Stimulated activated CD8-positive, alpha-beta memory T cell treated with anti-CD3 and anti-CD28 coated beads, Interleukin-7, amount 100 ng/mL, for 4 hours (primary cell): ENCODE data around the gene CDCA4.
A peak's percentile ranks its signal among the peaks of the same experiment; 100 is the strongest.
"Not testable (repeated sequence)": the region's sequence is repeated elsewhere in the genome, so short reads cannot be mapped to it uniquely, and the experiment has no call there.

Experiments
- DNase-seq, 2 donors: peaks; one replicate each; pipeline ENCODE4 v3.0.0-alpha.2; 2020; ENCODE audit warnings: low read depth in 2 of 2

CDCA4 gene

DNA sequence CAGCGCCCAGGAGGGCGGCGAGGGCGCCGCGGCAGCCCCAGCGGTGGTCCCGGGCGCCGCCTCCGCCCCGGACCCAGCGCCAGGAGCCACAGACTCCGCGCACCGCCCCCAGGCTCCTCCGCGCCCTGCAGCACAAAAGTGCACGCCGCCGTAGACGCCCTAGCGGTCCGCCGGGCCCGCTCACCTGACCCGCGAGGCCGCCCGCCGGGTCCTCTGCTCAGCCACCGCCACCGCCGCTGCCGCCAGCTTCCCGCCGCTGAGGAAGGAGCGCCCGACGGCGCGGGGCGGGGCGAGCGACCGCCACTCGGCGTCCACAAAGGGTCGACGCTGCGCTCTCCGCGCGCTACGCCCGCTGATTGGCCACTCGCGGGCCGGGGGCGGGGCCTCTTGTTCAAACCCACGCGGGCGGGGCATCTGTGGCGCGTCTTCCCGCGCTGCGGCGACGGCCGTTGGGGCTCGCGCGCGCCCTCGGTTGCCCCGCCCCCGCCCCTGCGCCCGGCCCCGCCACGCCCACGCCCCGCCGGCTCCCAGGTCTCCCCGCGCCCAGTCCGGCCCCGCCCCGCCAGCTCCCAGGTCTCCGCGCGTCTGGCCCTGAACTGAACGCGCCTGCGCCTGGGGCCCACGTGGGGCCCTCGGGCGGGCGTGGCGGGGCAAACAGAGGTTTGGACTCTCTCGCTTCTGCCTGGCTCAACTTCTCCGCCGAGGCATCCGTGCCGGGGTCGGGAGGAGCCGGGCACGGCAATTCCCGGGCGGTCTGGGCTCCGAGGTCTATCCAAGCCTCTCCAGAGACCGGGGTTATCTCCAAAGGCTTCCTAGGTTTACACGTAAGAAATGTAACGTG is at the start of gene CDCA4:
Gene CDCA4 (minus strand): TSS at position 269 of the 841 bp plus-strand sequence. CDS start 9,154 bp downstream, outside the sequence.
- peak; percentile 92 to 98 for DNase-seq

DNA sequence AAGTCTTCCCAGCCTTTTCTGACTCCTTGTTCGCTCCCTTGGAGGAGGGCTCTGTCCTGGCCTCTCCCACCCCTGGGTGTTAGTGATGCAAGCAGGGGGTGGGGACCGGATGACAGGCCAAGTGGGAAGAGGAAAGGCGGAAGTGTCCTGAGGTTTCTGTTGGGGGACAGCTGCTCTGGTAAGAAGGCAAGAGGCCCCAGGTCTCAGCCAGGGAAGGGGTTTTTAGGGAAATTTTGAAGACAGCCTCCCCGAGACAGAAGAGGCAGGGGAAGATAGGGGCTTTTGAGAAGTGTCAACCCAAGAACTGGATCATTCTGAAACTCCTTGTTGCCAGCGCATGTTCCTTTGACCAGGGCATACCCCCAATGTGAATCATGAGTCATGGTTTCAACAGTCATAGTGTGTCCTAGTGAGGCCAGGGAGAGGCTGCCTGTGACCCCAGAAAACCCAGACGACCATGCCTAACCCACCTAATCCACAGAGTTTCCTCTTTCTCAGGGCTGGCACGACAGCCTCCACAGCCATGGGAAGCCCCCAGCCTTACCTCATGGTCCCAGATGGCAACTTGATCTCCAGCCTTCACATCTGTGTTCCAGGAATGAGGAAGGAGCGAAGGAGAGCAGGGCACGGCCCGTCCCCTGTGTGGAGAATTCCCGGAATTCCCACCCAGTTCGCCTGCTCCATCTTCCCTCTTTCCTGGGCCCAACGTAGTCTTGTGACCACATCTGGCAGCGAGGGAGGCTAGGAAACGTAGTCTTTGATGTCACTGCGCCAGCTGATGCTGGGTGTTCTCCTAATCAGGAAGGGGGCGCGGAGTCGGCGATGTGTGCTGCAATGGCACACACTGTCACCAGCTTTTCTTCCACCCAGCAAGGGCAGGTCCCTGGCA is 49.2 kb upstream of the CDCA4 start:
- DNase-seq = no peak

DNA sequence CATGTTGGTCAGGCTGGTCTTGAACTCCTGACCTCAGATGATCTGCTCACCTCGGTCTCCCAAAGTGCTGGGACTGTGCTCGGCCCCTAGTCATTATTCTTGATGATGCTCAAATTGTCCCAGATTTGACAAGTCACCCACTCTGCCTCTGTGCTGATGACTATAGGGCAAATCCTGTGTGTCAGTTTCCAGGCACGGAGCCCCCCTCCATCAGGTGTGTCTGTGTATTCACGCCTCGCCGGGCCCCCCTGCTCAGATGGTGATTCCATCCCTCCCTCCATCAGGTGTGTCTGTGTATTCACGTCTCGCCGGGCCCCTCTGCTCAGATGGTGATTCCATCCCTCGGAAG is 48.6 kb upstream of the CDCA4 start:
- DNase-seq = no peak

DNA sequence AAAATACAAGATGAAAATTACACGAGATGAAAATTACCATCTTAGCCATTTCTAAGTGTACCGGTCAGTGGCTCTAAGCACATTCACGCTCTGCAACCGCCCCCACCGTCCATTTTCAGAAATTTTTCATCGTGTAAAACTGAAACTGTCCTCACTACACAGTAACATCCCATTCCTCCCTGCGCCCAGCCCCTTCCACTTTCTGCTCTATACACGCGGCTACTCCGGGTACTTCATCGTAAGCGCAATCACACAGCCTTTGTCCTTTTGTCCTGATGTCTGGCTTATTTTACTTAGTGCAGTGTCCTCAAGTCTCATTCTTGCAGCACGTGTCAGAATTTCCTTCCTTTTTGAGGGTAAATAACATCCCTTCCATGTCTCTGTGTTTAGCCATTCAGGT is 47.9 kb upstream of the CDCA4 start:
- no peak for DNase-seq

DNA sequence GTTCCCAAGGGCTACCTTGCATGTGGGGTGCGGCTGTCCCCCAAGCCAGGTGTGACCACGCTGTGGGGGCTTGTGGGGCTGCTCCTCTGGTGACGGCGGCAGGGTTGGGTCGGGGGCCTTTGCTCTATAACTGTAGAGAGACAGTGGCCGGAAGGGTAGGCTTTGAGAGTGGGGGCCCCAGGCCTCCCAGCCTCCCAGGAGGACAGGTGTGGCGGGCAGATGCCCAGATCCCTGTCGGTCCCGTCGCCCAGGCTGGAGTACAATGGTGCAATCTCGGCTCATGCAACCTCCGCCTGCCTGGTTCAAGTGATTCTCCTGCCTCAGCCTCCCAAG is 47.1 kb upstream of the CDCA4 start:
- DNase-seq = no peak

DNA sequence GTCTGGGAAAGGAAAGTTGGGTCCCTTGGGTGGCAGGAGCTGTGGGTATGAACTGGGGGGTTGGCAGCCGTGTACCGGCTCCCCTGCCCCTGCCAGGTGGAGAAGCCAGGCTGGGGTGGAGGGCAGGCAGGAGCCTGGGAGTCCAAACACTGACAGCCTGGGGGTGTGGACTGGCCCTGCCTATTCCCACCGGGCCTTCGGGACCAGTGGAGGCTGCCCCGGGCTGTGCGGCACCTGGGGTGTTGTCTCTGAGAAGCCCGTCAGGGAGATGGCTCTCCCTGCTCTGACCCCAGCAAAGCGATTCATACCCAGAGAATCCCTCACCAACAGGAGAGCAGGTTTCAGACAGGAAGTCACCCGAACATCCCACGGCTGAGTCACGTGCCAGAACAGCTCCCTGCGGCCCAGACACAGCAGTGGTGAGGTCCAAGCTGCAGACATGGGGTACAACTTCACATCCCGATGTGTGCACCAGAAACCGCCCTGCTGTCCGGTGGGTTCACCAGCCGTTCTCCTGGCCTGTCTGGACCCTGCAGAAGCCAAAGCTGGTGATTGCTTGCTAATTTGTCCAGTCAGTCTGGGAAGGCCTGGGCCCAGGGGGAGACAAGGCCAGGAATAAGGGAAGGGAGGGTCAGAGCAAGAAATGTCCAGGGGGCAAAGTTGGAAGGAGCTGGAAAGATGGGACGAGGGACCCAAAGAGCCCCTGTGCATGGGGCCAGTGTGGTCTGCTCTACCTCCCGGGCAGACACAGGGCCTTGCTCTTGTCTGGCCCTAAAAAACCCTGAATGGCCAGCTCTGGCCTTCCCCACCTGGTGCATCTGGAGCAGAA is 46.5 kb upstream of the CDCA4 start:
- peak in 1 of 2 donors; percentile 48 for DNase-seq

DNA sequence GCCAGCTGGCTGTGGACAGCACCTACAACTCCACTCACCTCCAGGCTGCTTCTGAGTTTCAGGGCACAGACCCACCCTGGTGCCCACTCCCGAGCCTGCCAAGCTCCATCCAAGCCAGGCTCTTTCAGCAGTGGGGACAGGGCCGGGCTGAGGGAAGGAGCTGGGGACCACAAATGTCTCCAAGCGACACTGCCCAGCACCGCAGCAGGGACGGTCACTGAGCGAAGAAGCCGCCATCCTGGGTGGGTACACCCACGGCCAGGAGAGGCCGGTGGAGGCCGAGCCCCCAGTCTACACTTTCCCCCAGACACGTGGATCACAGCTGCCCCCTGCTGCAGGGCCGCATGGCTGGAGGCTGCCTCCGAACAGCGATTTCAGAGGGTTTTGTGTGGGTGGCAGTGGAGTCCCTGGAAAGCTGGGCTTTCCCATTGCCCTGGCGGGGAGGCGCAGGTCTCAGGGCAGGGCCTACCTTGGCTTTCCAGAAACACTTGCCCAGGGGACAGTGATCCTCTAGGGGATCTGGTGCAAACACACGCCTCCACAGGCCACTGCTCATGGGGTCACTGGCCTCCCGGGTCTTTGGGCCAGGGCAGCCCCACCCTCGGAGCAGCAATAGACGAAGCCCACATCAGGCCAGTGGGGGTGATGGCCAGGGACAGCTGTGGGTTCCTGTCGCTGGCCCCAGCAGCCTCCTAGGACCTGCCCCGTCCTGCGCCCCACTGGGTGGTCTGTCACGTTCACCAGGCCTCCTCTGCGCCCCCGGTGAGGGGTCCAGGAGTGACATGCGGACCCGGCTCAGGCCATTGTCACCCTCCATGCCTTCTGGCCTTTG is 45.6 kb upstream of the CDCA4 start:
- no peak for DNase-seq

DNA sequence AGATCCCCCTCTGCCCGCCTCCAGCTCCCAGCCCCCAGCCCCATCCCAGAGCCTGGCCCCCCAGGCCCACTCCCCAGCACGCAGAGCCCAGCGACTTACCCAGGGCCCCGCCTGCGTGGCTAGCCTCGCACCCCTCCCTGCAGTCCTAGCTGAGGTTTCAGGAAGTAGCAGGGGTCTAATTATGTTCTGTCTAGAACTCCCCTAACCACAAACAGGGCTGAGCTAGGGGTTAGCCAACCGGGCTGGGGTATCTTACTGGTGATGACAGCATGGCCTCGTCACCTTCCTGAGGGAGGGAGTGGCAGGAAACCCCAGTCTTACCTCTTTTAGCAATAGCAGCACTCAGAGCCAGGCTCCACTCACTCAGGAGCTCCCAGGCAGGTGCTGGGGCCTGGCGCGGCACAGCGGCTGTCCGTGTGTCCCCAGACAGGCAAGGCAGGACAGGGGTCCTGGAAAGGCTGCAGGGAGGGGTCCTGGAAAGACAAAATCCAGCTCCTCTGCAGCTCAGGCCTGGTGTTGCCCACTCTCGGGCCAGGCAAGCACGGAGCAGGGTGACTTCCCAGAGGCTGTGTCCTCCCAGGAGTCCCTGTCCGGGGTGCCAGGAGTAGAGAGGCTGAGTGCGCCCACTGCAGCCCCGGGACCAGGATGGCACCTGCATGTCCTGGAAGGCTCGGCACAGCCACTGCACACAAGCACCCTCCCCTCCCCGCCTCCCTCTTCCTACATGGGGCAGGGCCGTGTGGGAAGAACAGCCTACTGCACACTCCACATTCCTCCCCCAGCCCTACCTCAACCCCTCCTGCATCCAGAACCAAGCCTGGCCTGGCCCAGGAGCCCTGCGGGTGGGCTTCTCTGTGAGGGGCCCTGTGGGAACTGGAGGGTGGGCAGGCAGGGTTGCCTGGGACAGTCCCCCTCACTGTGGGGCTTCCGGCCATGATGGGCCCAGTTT is 44.7 kb upstream of the CDCA4 start, which contains the start of gene GPR132:
Gene GPR132 (minus strand): TSS at position 151 of the 949 bp plus-strand sequence. CDS start 10,010 bp downstream, outside the sequence.
- DNase-seq = peak; percentile 82 to 88

DNA sequence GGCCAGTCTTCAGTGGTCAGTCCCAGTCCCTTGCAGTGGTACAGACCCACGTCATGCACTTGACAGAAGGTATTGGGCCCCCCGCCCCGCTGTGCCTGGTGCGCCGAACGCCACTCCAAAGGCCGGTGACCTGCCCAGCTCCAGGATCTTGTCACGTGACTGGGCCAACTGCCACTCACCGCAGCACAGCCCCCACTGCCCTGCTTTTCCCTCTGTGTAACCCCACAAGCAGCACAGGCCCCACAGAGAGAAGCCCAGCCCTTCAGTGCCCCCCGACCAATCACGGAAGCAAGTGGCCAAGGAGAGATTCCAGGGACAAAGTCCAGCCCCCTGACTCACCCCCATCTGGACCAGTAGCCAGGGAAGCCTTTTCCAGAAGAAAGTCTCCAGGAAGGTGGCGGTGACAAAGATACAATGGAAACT is 43.8 kb upstream of the CDCA4 start:
- no peak for DNase-seq

DNA sequence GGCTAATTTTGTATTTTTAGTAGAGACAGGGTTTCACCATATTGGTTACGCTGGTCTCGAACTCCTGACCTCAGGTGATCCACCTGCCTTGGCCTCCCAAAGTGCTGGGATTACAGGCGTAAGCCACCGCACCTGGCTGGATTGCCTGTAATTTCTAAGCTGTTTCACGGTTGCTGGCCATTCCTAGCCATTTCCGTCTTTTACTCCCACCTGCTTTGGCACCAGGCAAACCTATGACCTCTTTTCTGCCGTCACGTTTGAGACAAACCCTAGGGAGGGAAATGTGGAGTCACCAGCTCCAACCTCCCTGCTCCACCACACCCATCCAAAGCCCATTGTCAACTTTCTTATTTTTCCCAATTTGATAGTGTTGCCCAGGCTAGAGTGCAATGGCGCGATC is 43.1 kb upstream of the CDCA4 start:
- no peak for DNase-seq

DNA sequence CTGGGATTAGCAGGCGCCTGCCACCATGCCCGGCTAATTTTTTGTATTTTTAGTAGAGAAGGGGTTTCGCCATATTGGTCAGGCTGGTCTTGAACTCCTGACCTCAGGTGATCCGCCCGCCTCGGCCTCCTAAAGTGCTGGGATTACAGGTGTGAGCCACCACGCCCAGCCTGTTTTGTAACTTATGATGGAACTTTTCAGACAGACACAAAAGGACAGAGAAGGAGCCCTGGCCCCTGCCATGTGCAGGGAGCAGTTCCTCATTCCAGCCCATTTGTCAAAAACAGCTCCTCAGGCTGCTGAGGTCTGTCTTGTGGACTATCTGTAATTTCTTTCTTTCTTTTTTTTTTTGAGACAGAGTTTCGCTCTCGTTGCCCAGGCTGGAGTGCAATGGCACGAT is 42.6 kb upstream of the CDCA4 start:
- DNase-seq = not testable (repeated sequence)

DNA sequence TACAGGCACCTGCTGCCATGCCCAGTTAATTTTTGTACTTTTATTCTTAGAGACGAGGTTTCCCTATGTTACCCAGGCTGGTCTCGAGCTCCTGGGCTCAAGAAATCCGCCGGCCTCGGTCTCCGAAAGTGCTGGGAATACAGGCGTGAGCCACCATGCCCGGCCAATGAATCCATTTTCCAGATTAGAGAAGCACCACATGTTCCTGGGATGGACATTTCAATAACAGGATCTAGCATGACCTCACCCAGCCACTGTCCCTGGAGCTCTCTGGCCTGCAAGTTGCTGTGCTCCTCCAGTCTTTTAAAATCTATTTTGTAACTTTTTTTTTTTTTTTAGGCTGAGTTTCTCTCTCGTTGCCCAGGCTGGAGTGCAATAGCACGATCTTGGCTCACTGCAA is 42.2 kb upstream of the CDCA4 start:
- DNase-seq = no peak

DNA sequence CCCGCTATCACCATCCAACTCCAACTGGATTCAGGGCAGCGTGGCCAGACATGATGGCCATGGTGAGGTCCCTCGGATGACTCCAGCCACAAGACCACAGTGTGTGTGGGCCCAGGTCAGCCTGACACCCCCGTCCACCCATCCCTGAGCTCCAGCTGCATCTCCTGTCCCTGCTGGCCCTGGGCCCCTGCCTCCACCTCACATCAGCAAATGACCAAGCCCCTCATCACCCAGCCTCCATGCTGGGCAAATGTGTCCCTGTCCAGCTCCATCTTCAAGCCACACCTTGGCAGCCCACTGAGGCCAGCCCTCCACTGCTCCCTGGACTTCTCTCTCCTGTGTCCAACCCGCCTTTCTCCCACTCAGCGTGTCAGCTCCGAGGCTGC is 41.2 kb upstream of the CDCA4 start:
- no peak for DNase-seq

DNA sequence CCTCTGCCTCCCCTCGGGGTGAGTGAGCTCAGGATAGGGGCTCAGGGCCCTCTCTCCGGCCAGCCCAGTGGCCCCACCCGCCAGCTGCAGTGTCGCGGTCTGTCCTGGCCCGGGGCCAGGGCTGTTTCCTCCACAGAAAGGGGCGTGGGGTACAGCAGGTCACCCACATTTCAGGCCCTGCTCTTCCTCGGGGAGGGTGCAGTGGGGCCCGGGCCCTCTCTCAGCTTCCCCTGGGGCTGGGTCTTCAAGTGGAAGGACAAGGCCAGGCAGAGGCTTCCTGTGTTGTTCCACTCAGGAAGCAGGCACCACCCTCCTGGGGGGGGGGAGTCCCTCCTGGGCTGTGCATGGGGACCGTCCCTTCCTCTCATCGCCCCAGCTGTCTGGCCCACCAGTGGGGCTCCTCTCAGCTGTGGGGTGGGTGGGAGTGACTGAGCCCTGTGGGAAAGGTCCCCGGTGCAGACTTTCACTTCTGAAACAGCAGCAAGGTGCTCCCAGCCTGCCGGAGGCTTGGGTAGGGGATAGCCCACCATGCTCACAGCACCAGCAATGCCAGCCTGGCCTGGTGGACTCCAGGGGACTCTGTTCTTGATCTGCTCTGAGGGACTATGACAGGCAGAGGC is 40.7 kb upstream of the CDCA4 start:
- DNase-seq = peak; percentile 44 to 57

DNA sequence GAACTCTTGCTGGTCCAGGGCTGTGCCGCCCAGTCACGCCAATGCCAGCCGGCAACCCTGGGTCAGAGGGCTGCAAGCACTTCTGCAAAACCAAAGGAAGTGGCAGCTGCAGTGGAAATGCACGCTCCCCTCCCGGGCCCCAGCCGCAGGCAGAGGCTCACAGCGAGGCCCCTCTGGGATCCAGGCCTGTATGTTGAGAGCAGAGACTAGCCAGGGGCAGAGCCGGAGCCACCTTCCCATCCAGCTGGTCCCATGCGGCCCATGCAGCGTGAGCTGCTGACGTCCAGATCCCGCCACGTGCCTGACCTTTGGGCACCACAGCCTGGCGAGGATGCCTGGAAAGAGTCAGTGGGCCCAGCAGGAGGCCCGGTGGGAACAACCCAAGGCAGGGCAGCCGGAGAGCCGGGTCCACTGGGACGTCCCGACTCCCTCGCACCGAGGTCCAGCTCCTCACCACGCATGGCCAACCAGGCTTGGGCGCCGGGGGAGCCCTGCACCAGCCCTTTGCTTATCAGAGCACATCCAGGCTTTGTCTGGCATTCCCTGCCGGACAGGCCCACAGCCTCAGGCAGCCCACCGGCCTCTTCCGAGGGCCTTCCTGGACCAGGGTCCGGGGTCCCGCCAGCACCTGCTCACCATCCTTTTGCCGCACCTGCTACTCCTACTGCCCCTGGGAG is 40.0 kb upstream of the CDCA4 start:
- no peak for DNase-seq

DNA sequence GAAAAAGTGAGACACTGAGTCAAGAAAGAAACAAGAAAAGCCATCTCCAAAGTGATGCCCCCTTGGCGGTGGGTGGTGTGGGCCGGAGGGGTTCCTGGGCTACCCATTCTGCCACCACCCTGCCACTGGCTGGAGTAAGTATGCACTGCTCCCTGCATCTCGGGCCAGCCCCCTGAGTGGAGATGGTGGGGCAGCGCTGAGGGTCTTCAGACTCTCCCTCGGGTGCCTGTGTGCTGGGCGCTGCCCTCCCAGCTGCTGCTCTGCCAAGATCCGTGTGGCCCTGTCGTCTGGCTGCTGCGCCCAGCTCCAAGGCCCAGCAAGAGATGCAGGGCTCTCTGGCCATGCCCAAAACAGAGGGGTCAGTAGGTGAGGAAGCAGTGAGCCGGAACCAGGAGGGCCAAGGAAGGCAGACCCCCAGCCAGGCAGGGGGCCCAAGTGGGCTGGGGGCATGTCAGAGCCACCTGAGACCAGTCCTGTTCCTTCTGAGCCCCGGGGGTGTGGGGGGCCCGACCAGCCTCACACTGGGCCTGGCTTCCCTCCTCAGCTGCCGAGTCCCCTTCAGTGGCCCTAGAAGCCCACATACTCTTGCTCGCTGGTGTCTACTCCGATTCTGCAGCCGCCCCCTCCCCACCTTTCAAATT is 39.2 kb upstream of the CDCA4 start:
- no peak for DNase-seq

DNA sequence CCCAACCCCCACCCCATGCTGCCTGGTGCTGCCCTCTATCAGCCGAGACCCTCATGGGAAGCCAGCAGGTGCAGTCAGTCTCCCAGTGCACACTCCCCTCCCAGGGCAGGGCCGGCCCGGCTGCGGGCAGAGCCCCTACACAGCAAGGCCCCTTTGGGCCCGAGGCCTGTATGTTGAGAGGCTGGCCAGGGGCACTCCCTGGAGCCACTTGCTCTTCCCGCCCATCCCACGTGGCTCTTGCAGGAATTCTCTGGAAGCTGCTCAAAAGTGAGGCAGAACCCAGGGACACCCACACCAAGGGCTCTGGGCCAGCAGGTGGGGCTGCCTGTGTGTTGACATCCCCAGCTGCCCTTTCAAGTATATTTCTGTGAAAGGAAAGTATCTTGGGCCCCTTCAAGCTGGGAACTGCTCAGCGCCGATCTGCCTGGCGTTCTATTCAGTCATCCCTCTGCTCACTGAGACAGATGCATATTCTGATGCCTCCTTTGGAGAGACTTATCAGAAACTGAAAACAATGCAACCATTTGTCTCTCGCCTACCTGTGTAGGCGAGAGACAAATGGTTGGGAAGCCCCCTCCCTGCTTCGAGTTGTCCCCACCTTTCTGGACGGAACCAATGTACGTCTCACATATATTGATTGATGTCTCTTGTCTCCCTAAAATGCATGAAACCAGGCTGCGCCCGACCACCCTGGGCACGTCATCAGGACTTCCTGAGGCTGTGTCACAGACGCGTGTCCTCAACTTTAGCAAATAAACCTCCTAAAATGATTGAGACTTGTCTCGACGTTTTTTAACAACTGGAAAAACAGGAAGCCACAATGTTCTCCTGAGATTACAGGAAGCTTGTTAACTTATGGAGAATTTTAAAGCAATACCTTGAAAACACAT is 38.4 kb upstream of the CDCA4 start:
- peak; percentile 21 to 41 for DNase-seq
